22Rv1 (cell line): ENCODE measurements around the gene VDAC2.

ENCODE experiments used
- CTCF ChIP-seq: fragments of 450-650 bp; IDR thresholded peaks from 2 replicates; pipeline ENCODE4 v1.5.1; 2017; ENCODE audit warnings: mild to moderate bottlenecking
- ZFX ChIP-seq: fragments of 450-650 bp; IDR thresholded peaks from 2 replicates; pipeline ENCODE4 v1.6.1; 2017; ENCODE audit warnings: antibody characterized with exemption, borderline replicate concordance

- peak; percentile 100 for TF ChIP-seq CTCF
- TF ChIP-seq ZFX = no peak
Measured at GRCh38 chr10:75235375-75236177, 25.0 kb downstream of the VDAC2 start, which contains the start of gene COMTD1.
